ENCODE data around the gene ANKS6. TPM values are rescaled to one million over a fixed set of nuclear protein-coding genes. Genes with fewer than 3 reads are reported as not detected.

ANKS6 gene
- total RNA-seq, 1 experiment from 2014 or later: 46.3 TPM

DNA sequence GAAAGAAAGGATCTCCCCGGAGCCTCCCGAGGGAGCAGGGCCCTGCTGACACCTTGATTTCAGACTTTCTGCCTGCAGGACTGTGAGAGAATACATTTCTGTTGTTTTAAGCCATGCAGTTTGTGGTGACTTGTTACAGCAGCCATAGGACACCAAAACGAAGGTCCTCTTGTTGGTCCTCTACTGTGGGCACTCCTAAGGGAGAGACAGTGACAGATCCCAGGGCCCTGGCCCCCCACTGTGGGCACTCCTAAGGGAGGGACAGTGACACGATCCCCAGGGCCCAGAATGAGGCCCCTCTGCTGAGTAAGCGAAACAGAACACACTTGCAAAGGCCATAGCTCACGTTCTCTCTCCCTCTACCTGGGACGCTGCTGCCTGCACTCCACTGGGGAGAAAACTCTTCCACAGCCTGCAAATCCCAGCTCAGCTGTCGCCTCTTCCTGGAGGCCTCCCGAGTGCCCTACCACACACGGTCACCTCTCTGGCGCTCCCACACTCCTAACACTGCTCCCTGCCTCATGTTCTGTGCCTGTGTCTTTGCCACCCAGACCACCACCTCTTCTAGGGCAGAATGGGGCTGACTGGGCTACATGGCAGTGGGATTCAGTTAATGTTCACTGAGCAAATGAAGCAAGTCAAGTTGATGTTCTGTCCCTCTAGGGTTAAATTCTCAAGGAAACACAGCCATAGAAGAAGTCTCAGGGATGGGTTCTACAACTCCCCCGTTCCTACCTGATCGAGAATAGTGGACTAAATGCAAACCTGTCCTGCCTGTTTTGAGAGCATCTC, 23.8 kb downstream of the ANKS6 start:
- Mint-ChIP-seq H3K27me3 (ENCODE audit: low read depth) (no peaks in the 10 kb centered on the region), H3K9me3 (no peaks in the 10 kb centered on the region; a peak in 1 of 5 replicates), H3K4me3 (no peak overlapping the region), H3K36me3 (ENCODE audit: insufficient read depth in 1 of 3, low read depth in 3 of 3) (peaks cover 30 to 71% (median 67%) of the 10 kb centered on the region in 3 experiments), H3K4me1 (no peaks in the 10 kb centered on the region; a peak in 1 of 4 replicates), H3K27ac (peak overlapping the region in 1 of 3 experiments; percentile 63; a peak in 1 of 7 replicates)
- H3K56ac ChIP-seq (ENCODE audit: insufficient read length, low read depth, low read length): no peak overlapping the region
- H2BK20ac ChIP-seq (ENCODE audit: low read depth, low read length, poor library complexity, severe bottlenecking): no peak overlapping the region
- H2BK12ac ChIP-seq (ENCODE audit: insufficient read length, low read depth, low read length): no peak overlapping the region
- H4K5ac ChIP-seq (ENCODE audit: insufficient read length, low read depth, low read length): no peak overlapping the region
- H3K18ac ChIP-seq (ENCODE audit: insufficient read length, low read depth, low read length): no peak overlapping the region
- no peak overlapping the region for H2AK5ac ChIP-seq (ENCODE audit: insufficient read length, low read length)
- no peaks in the 10 kb centered on the region for H3K4me1 ChIP-seq (ENCODE audit: insufficient read depth, low read length)
- DNase-seq: no peak
- no peak overlapping the region for H3K9ac ChIP-seq (ENCODE audit: extremely low read depth, insufficient read length, low read length)
- H3T11ph ChIP-seq (ENCODE audit: low read length): no peak overlapping the region
- no peak overlapping the region for H3K14ac ChIP-seq (ENCODE audit: insufficient read depth, low read length)
- no CpG with 5 or more reads among the region's 13 CpGs for WGBS (ENCODE audit: extremely low coverage, insufficient read length, low lambda C conversion rate)
- H2BK15ac ChIP-seq (ENCODE audit: low read depth, low read length): no peak overlapping the region
- H3K79me1 ChIP-seq (ENCODE audit: insufficient read depth, low read depth, low read length, poor library complexity, severe bottlenecking): no peaks in the 10 kb centered on the region
- H3K4ac ChIP-seq (ENCODE audit: low read depth, low read length): no peak overlapping the region
- H2BK120ac ChIP-seq (ENCODE audit: low read depth, low read length, poor library complexity, severe bottlenecking): no peak overlapping the region
- no peaks in the 10 kb centered on the region for H3K79me2 ChIP-seq (ENCODE audit: insufficient read depth, low read length)
- no peak overlapping the region for H4K8ac ChIP-seq (replicated peaks; ENCODE audit: insufficient read length, low read depth, low read length)
- no peaks in the 10 kb centered on the region for H3K9me3 ChIP-seq (ENCODE audit: control insufficient read depth, low read depth, low read length)
- H3K27ac ChIP-seq (ENCODE audit: insufficient read length, low read depth, low read length): no peak overlapping the region
- H3K27me3 ChIP-seq (ENCODE audit: insufficient read depth, low read length): no peaks in the 10 kb centered on the region
- no peak overlapping the region for H3K23ac ChIP-seq (ENCODE audit: insufficient read length, low read depth, low read length)
- no peak overlapping the region for H3K4me2 ChIP-seq (ENCODE audit: insufficient read depth, insufficient read length, low read length)
- H4K20me1 ChIP-seq (ENCODE audit: control insufficient read depth, insufficient read depth, insufficient read length): no peaks in the 10 kb centered on the region
- no peak overlapping the region for H2AFZ ChIP-seq (ENCODE audit: low read length)
- no peak overlapping the region for H2BK5ac ChIP-seq (ENCODE audit: insufficient read length, low read length)
- H3K23me2 ChIP-seq (ENCODE audit: insufficient read length, low read depth, low read length, poor library complexity, severe bottlenecking): no peaks in the 10 kb centered on the region
- H4K91ac ChIP-seq (ENCODE audit: insufficient read length, low read depth, low read length): no peak overlapping the region
- no peak for TF ChIP-seq CTCF (conservative IDR thresholded peaks at IDR 0.05)
